ENCODE measurements around the gene BRIP1. TPM values are rescaled to one million over a fixed set of nuclear protein-coding genes. Genes with fewer than 3 reads are reported as not detected.

Gene BRIP1
- total and polyA plus RNA-seq, 3 donors from 2014 or later, result 7.5 to 10.6 (median 10.5) TPM

DNA sequence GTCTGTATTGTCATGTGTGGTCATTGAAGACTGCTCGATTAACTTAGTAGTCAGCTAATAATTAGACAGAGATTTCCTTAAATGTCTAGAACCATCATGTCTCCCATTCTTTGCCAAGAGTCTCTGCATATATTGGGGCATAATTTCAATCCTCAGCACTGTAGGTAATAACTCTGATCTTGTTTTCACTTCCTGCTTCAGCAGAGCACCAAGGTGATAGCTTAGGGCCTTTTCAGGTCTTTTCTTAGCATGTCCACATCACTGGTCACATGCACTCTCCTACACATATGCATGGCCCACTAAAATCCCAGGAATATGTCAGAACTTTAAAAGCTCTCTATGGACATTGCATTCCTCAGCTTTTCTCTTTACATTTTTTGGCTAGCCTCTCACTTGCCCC lies 162.0 kb downstream of the BRIP1 start:
- 91 to 100% methylated on average over 1 of the region's 1 CpG for WGBS, 2 donors
- TF ChIP-seq, protein P1, sequence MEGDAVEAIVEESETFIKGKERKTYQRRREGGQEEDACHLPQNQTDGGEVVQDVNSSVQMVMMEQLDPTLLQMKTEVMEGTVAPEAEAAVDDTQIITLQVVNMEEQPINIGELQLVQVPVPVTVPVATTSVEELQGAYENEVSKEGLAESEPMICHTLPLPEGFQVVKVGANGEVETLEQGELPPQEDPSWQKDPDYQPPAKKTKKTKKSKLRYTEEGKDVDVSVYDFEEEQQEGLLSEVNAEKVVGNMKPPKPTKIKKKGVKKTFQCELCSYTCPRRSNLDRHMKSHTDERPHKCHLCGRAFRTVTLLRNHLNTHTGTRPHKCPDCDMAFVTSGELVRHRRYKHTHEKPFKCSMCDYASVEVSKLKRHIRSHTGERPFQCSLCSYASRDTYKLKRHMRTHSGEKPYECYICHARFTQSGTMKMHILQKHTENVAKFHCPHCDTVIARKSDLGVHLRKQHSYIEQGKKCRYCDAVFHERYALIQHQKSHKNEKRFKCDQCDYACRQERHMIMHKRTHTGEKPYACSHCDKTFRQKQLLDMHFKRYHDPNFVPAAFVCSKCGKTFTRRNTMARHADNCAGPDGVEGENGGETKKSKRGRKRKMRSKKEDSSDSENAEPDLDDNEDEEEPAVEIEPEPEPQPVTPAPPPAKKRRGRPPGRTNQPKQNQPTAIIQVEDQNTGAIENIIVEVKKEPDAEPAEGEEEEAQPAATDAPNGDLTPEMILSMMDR (IDR thresholded peaks at IDR 0.05), result no peak
- no peak for TF ChIP-seq POLR2A (IDR thresholded peaks at IDR 0.05)
- no peak overlapping the region for H3K27ac ChIP-seq

DNA sequence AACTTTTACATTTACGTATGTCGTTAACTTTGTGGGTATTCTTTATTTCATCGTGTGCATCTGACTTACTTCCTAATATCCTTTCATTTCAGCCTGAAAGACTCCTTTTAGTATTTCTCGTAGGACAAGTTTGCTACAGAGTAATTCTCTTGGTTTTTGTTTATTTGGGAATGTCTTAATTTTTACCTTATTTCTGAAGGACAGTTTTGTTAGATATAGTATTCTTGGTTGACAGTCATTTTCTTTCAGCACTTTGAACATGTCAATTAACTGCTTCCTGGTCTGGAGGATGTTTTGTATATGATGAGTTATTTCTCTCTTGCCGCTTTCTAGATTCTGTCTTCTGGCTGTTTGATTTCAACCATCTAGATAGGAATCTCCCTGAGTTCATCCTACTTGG lies 163.1 kb downstream of the BRIP1 start:
- TF ChIP-seq POLR2A (IDR thresholded peaks at IDR 0.05), result no peak
- TF ChIP-seq, protein P1 (IDR thresholded peaks at IDR 0.05), result no peak
- H3K9me3 ChIP-seq, result no peaks in the 10 kb centered on the region
- H3K27me3 ChIP-seq, result no peaks in the 10 kb centered on the region
- no peak for DNase-seq
- H3K27ac ChIP-seq, result no peak overlapping the region
- H3K4me3 ChIP-seq, result no peak overlapping the region
- WGBS, 2 donors, result 94 to 98% methylated on average over 5 of the region's 5 CpGs
- intact Hi-C loops (cut with DNase I; ENCODE audit: low total_unique reads), result no loop called here
- no peaks in the 10 kb centered on the region for H3K36me3 ChIP-seq (ENCODE audit: low read depth, missing control alignments)
- H3K4me1 ChIP-seq, result no peaks in the 10 kb centered on the region

More for the DNA sequence above, 162.0 kb downstream of the BRIP1 start:
- H3K4me1 ChIP-seq, result no peaks in the 10 kb centered on the region
- no peaks in the 10 kb centered on the region for H3K9me3 ChIP-seq
- intact Hi-C loops (cut with DNase I; ENCODE audit: low total_unique reads), result no loop called here
- H3K36me3 ChIP-seq (ENCODE audit: low read depth, missing control alignments), result no peaks in the 10 kb centered on the region
- H3K4me3 ChIP-seq, result no peak overlapping the region
- DNase-seq, result no peak
- no peaks in the 10 kb centered on the region for H3K27me3 ChIP-seq

DNA sequence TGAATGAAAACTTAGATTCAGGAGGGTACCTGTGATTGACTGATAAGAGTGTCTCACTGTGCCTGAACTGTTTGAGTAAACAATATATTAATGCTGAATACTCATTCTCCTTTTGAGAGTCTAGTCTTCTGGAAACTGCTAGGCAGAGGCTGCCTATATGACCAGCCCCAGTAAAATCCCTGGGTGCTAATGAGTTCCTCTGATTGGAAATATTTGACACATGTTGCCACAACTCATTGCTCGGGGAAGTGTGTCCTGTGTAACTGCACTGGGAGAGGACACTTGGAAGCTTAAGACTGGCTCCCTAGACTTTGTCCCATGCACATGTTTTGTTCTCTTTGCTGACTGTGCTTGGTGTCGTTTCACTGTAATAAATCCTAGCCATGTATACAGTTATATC lies 163.6 kb downstream of the BRIP1 start:
- 97 to 98% methylated on average over 2 of the region's 2 CpGs for WGBS, 2 donors
- Histone ChIP-seq H3K4me1 (no peaks in the 10 kb centered on the region), H3K9me3 (no peaks in the 10 kb centered on the region), H3K4me3 (no peak overlapping the region), H3K36me3 (ENCODE audit: low read depth, missing control alignments) (no peaks in the 10 kb centered on the region), H3K27ac (no peak overlapping the region), H3K27me3 (no peaks in the 10 kb centered on the region)
- no peak for DNase-seq
- no peak for TF ChIP-seq POLR2A (IDR thresholded peaks at IDR 0.05)
- TF ChIP-seq, protein P1 (IDR thresholded peaks at IDR 0.05), result no peak
- intact Hi-C loops (cut with DNase I; ENCODE audit: low total_unique reads), result no loop called here

DNA sequence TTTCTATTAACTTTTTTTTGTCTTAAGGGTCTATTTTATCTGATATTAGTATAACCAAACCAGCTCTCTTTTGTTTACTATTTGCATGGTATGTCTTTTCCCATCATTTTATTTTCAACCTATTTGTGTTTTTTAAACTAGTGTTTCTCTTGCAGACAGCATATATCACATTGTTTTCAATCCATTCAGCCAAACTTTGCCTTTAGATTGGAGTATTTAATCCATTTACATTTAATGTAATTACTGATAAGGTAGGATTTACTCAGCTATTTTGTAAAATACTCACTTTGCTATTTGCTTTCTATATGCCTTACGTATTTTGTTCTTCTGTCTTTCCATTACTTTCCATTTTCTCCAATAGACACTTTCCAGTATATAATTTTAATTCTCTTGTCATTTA lies 164.3 kb downstream of the BRIP1 start:
- Histone ChIP-seq H3K4me3 (no peak overlapping the region), H3K4me1 (no peaks in the 10 kb centered on the region), H3K9me3 (no peaks in the 10 kb centered on the region), H3K36me3 (ENCODE audit: low read depth, missing control alignments) (no peaks in the 10 kb centered on the region), H3K27me3 (no peaks in the 10 kb centered on the region), H3K27ac (no peak overlapping the region)
- TF ChIP-seq POLR2A (IDR thresholded peaks at IDR 0.05), result no peak
- TF ChIP-seq, protein P1 (IDR thresholded peaks at IDR 0.05), result no peak
- 93 to 97% methylated on average over 1 of the region's 1 CpG for WGBS, 2 donors
- intact Hi-C loops (cut with DNase I; ENCODE audit: low total_unique reads), result no loop called here
- no peak for DNase-seq

DNA sequence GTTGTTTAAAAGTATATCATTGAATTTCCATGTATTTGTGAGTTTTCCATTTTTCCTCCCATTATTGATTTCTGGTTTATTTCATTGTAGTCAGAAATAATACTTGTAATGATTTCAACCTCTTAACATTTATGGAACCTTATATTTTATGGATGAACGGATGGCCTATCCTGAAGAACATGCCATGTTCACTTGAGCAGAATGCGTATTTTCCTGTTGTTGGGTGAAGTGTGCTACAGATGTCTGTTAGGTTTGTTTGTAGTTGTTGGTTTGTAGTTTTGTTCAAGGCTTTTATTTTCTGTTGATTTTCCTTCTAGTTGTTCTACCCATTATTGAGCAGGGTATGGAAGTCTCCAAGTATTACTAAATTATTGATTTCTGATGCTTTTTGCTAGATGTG lies 165.1 kb downstream of the BRIP1 start:
- Histone ChIP-seq H3K4me1 (no peaks in the 10 kb centered on the region), H3K27me3 (no peaks in the 10 kb centered on the region), H3K36me3 (ENCODE audit: low read depth, missing control alignments) (no peaks in the 10 kb centered on the region), H3K27ac (no peak overlapping the region), H3K9me3 (no peaks in the 10 kb centered on the region), H3K4me3 (no peak overlapping the region)
- TF ChIP-seq, protein P1 (IDR thresholded peaks at IDR 0.05), result no peak
- TF ChIP-seq POLR2A (IDR thresholded peaks at IDR 0.05), result no peak
- DNase-seq, result no peak
- 95 to 98% methylated on average over 2 of the region's 2 CpGs for WGBS, 2 donors
- intact Hi-C loops (cut with DNase I; ENCODE audit: low total_unique reads), result no loop called here

Data from testis (tissue), 3 donors.